GM19452 (cell line): ENCODE results near the gene KIF12.
"Not testable (repeated sequence)": the region's sequence is repeated elsewhere in the genome, so short reads cannot be mapped to it uniquely, and the experiment has no call there.

Source experiments
- ATAC-seq: cut with Tn5 transposase; IDR thresholded peaks from one replicate; pipeline ENCODE4 v1.9.1; 2021; ENCODE audit not compliant: unreplicated experiment

KIF12 gene

GRCh38 chr9:114049441-114050225 is 49.5 kb downstream of the KIF12 start:
- no peak for ATAC-seq

- no peak for ATAC-seq
Observed at GRCh38 chr9:114048533-114049415, 50.3 kb downstream of the KIF12 start.

- no peak for ATAC-seq
Observed at GRCh38 chr9:114047717-114048116, 51.4 kb downstream of the KIF12 start.

- no peak for ATAC-seq
Observed at GRCh38 chr9:114046875-114047274, 52.2 kb downstream of the KIF12 start.

GRCh38 chr9:114046237-114046755 is 52.8 kb downstream of the KIF12 start:
- no peak for ATAC-seq

GRCh38 chr9:114043660-114044059 is 55.4 kb downstream of the KIF12 start:
- not testable (repeated sequence) for ATAC-seq
